GM23338 (cell line): ENCODE measurements around the gene BEGAIN. TPM values are rescaled to one million over a fixed set of nuclear protein-coding genes. Genes with fewer than 3 reads are reported as not detected.
A peak's percentile ranks its signal among the peaks of the same experiment; 100 is the strongest.

Experiments
- ATAC-seq: fragments of 200-7000 bp; cut with Tn5 transposase; 3 replicates; pipeline ENCODE4 v1.9.1; 2020
- DNase-seq: peaks from one replicate; pipeline ENCODE4 v3.0.0-alpha.2; 2015; ENCODE audit warnings: low spot score
- H2AFZ ChIP-seq: fragments of 200-600 bp; sonication (generic); 2 replicates; pipeline ENCODE4 v1.8.0; 2016; ENCODE audit warnings: antibody characterized with exemption, mild to moderate bottlenecking, moderate library complexity
- H3F3A ChIP-seq: fragments of 200-600 bp; sonication (generic); replicated peaks from 2 replicates; pipeline ENCODE4 v1.8.0; 2017; ENCODE audit warnings: antibody characterized with exemption, mixed run types, low read depth
- H3K27ac ChIP-seq: fragments of 200-600 bp; sonication (generic); 2 replicates; pipeline ENCODE4 v1.6.1; 2016; ENCODE audit warnings: low read depth
- H3K27me3 ChIP-seq: fragments of 200-600 bp; sonication (generic); 2 replicates; pipeline ENCODE4 v1.8.0; 2016; ENCODE audit warnings: mild to moderate bottlenecking, mixed run types, moderate library complexity; ENCODE audit not compliant: insufficient read depth
- H3K36me3 ChIP-seq: fragments of 200-600 bp; sonication (generic); 2 replicates; pipeline ENCODE4 v1.8.0; 2016; ENCODE audit warnings: mild to moderate bottlenecking; ENCODE audit not compliant: insufficient read depth
- H3K4me1 ChIP-seq: fragments of 200-600 bp; sonication (generic); 2 replicates; pipeline ENCODE4 v1.8.0; 2016; ENCODE audit warnings: mild to moderate bottlenecking, moderate library complexity; ENCODE audit not compliant: insufficient read depth
- H3K4me2 ChIP-seq: fragments of 200-600 bp; sonication (generic); 2 replicates; pipeline ENCODE4 v1.7.1; 2017; ENCODE audit warnings: mixed run types
- H3K4me3 ChIP-seq: fragments of 200-600 bp; sonication (generic); 2 replicates; pipeline ENCODE4 v1.6.1; 2016; ENCODE audit warnings: mixed run types
- H3K79me2 ChIP-seq: fragments of 200-600 bp; sonication (generic); replicated peaks from 2 replicates; pipeline ENCODE4 v1.8.0; 2017; ENCODE audit warnings: mild to moderate bottlenecking; ENCODE audit not compliant: insufficient read depth
- H3K9me2 ChIP-seq: fragments of 200-600 bp; sonication (generic); 2 replicates; pipeline ENCODE4 v1.8.0; 2017; ENCODE audit not compliant: insufficient read depth
- H4K20me1 ChIP-seq: fragments of 200-600 bp; sonication (generic); replicated peaks from 2 replicates; pipeline ENCODE4 v1.8.0; 2017; ENCODE audit warnings: mild to moderate bottlenecking; ENCODE audit not compliant: insufficient read depth
- H3K27ac Mint-ChIP-seq: 2 replicates; pipeline ENCODE4 v1.8.0; 2020; ENCODE audit warnings: inconsistent platforms, mild to moderate bottlenecking, moderate library complexity, mixed read lengths
- H3K27me3 Mint-ChIP-seq: 3 replicates; pipeline ENCODE4 v1.8.0; 2022; ENCODE audit warnings: low read depth, mild to moderate bottlenecking, moderate library complexity, mixed read lengths, inconsistent platforms; ENCODE audit not compliant: insufficient read depth, poor library complexity
- H3K36me3 Mint-ChIP-seq: 3 replicates; pipeline ENCODE4 v1.8.0; 2021; ENCODE audit warnings: low read depth, mild to moderate bottlenecking, inconsistent platforms, moderate library complexity, mixed read lengths
- H3K4me1 Mint-ChIP-seq: 3 replicates; pipeline ENCODE4 v1.8.0; 2020; ENCODE audit warnings: mild to moderate bottlenecking, inconsistent platforms, mixed read lengths
- H3K4me3 Mint-ChIP-seq: 3 replicates; pipeline ENCODE4 v1.8.0; 2021; ENCODE audit warnings: moderate library complexity, mild to moderate bottlenecking, inconsistent platforms, mixed read lengths
- H3K9me3 Mint-ChIP-seq: 3 replicates; pipeline ENCODE4 v1.8.0; 2020; ENCODE audit warnings: moderate library complexity, mild to moderate bottlenecking, inconsistent platforms, mixed read lengths
- CREB1 ChIP-seq: fragments of 250-450 bp; sonication (Bioruptor Pico); IDR thresholded peaks from 2 replicates; pipeline ENCODE4 v1.5.0; 2020; ENCODE audit warnings: low read depth, mild to moderate bottlenecking, moderate library complexity
- ETS1 ChIP-seq: IDR thresholded peaks from 2 replicates; pipeline ENCODE4 v1.6.1; 2016; ENCODE audit warnings: antibody characterized with exemption
- EZH2 ChIP-seq: fragments of 200-600 bp; sonication (generic); IDR thresholded peaks from one replicate; pipeline ENCODE4 v1.8.0; 2017; ENCODE audit warnings: antibody characterized with exemption, mild to moderate bottlenecking, low read depth; ENCODE audit not compliant: unreplicated experiment
- EZH2phosphoT487 ChIP-seq: fragments of 200-600 bp; sonication (generic); IDR thresholded peaks from one replicate; pipeline ENCODE4 v1.8.1; 2018; ENCODE audit warnings: antibody characterized with exemption; ENCODE audit not compliant: unreplicated experiment
- JUNB ChIP-seq: IDR thresholded peaks from one replicate; pipeline ENCODE4 v1.6.1; 2016; ENCODE audit warnings: antibody characterized with exemption; ENCODE audit not compliant: unreplicated experiment
- NANOG ChIP-seq: IDR thresholded peaks from 2 replicates; pipeline ENCODE4 v1.6.1; 2016; ENCODE audit warnings: antibody characterized with exemption, borderline replicate concordance
- POLR2AphosphoS5 ChIP-seq: IDR thresholded peaks from 2 replicates; pipeline ENCODE4 v1.6.1; 2016; ENCODE audit warnings: antibody characterized with exemption, low read depth
- REST ChIP-seq: IDR thresholded peaks from one replicate; pipeline ENCODE4 v1.6.1; 2018; ENCODE audit warnings: antibody characterized with exemption; ENCODE audit not compliant: unreplicated experiment
- STAT1 ChIP-seq: IDR thresholded peaks from one replicate; pipeline ENCODE4 v1.6.1; 2016; ENCODE audit warnings: antibody characterized with exemption; ENCODE audit not compliant: unreplicated experiment
- ZNF331 ChIP-seq: fragments of 250-450 bp; sonication (Bioruptor Pico); IDR thresholded peaks from 2 replicates; pipeline ENCODE4 v1.5.0; 2020; ENCODE audit warnings: low read depth, mild to moderate bottlenecking, moderate library complexity
- ZNF462 ChIP-seq: fragments of 250-450 bp; sonication (Bioruptor Pico); IDR thresholded peaks from 2 replicates; pipeline ENCODE4 v1.5.0; 2020; ENCODE audit warnings: mild to moderate bottlenecking, moderate library complexity
- polyA plus RNA-seq: library from polyadenylated mRNA; unstranded; fragments of >200 nt; fragmentation: Nextera tagmentation; extraction: Ambion mirVana; gene quantifications from 2 replicates; pipeline ENCODE4 v1.2.1, GENCODE V29; 2016
- total RNA-seq: library from RNA; depleted of rRNA; stranded (reverse); fragments of >200 nt; shearing (Covaris generic); gene quantifications from 2 replicates; pipeline ENCODE4 v1.2.3, GENCODE V29; 2014
- TF ChIP-seq, protein P1 (sequence below), 2 experiments: fragments of 200-600 bp in 1 of 2; sonication (generic) in 1 of 2; conservative IDR thresholded peaks; 2 replicates each; pipeline versions ENCODE4 v1.5.1 to v1.6.1; 2016 to 2017; ENCODE audit warnings: antibody characterized with exemption in 2 of 2, low read depth in 2 of 2, mild to moderate bottlenecking in 2 of 2, moderate library complexity in 1 of 2

BEGAIN gene
- total and polyA plus RNA-seq, 2 experiments from 2014 or later = 0.60 to 2.4 TPM

- H3K27me3 ChIP-seq = no peaks in the 10 kb centered on the region
- DNase-seq (no peak), ATAC-seq (peak; percentile 4; the same call in 1 of the 3 replicates)
- no peak overlapping the region for H3K4me3 ChIP-seq
- no peak for TF ChIP-seq POLR2AphosphoS5
- no peak for TF ChIP-seq ETS1
- no peak for TF ChIP-seq REST
- no peak for TF ChIP-seq EZH2
- no peak for TF ChIP-seq ZNF462
- no peak for TF ChIP-seq EZH2phosphoT487
- no peak for TF ChIP-seq ZNF331 (CRISPR knock-in tag)
- TF ChIP-seq NANOG = no peak
- no peak for TF ChIP-seq JUNB
- TF ChIP-seq STAT1 = no peak
- TF ChIP-seq CREB1 = no peak
- TF ChIP-seq, protein P1, sequence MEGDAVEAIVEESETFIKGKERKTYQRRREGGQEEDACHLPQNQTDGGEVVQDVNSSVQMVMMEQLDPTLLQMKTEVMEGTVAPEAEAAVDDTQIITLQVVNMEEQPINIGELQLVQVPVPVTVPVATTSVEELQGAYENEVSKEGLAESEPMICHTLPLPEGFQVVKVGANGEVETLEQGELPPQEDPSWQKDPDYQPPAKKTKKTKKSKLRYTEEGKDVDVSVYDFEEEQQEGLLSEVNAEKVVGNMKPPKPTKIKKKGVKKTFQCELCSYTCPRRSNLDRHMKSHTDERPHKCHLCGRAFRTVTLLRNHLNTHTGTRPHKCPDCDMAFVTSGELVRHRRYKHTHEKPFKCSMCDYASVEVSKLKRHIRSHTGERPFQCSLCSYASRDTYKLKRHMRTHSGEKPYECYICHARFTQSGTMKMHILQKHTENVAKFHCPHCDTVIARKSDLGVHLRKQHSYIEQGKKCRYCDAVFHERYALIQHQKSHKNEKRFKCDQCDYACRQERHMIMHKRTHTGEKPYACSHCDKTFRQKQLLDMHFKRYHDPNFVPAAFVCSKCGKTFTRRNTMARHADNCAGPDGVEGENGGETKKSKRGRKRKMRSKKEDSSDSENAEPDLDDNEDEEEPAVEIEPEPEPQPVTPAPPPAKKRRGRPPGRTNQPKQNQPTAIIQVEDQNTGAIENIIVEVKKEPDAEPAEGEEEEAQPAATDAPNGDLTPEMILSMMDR (conservative IDR thresholded peaks at IDR 0.05; ENCODE audit: low read depth in 2 of 2) = no peak
- Mint-ChIP-seq H3K36me3 (no peaks in the 10 kb centered on the region), H3K27me3 (peaks cover 11% of the 10 kb centered on the region), H3K4me3 (no peak overlapping the region), H3K27ac (no peak overlapping the region), H3K4me1 (peaks cover 24% of the 10 kb centered on the region), H3K9me3 (no peaks in the 10 kb centered on the region; the same call in 2 of the 3 replicates)
- no peaks in the 10 kb centered on the region for H3K79me2 ChIP-seq
- no peaks in the 10 kb centered on the region for H3F3A ChIP-seq
- H3K27ac ChIP-seq = no peak overlapping the region
- no peak overlapping the region for H3K4me2 ChIP-seq
- no peak overlapping the region for H2AFZ ChIP-seq
- no peaks in the 10 kb centered on the region for H3K36me3 ChIP-seq
- peaks cover 10% of the 10 kb centered on the region; the same call in 1 of the 2 replicates for H3K4me1 ChIP-seq
- H4K20me1 ChIP-seq = no peaks in the 10 kb centered on the region
- no peaks in the 10 kb centered on the region for H3K9me2 ChIP-seq
Measured at GRCh38 chr14:100558966-100559365, 28.3 kb downstream of the BEGAIN start.
